ENCODE data around the gene TREM1.

The TREM1 gene

DNA sequence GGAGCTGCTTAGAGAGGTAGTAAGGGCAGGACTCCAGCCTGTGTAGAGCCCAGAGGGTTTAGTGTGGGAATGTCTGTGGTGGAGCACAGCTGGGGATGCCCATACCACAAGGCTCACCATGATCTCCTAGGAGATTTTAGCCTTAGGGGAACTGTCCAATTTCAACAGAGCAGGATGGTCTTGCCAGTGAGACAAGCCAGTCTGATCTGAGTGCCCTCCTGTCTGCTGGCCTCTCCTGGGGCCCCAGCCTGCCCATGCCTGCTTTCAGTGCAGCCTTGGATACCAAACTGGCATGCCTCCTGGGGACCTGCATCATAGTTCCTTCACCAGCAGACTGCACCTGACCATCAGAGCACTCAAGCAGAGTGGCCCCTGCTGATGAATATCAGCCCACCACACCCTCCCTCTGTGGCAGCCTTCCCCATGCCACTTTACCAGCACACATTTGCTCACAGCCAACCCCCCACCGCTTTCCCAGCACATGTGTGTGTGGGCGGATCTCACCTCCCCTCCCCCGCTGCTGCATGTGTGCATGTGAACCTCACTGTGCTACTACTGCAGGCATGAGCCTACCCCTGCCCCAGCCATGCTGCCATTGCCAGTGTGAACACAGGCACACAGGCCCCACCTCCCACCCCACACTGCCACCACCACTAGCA, 7.9 kb upstream of the TREM1 start:
- DNase-seq (ENCODE audit: low read depth) = no peak

DNA sequence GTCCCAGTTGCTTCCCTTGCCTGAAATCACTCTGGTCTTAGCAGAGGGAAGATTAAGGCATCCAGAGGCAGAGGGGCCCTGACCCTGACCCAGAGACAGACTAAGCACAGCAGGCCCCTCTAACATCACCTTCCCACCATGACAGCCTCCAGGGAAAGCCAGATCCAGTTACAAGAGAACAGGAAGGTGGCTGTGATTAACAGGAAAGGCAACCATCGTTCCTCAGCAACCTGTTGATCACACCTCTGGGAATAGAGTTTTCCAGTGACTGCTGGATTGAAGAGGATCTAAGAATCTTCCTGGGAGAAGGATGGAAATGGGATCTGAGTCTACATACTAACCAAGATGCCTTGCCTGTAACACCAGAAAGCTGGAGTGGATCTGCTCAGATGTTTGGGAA, 5.2 kb upstream of the TREM1 start:
- DNase-seq (ENCODE audit: low read depth) = no peak

DNA sequence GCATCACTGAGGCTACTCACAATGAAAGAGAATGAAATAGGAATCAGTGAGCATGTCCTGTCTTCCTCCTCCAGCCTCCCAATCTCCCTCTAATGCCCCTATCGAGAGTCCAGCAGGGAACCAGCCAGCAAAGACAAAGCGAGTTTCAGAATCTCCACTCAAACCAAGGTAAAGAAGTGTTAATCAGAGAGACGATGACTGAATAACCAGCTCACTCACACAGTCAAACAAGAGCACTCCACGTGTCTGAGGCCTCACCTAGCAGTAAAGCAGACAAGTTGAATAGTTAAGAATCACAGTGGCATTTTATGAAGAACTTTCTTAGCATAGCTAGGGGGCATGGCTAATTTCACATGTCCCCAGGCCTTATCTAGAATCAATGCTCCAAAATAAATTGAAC, 3.3 kb upstream of the TREM1 start:
- no peak for DNase-seq (ENCODE audit: low read depth)

DNA sequence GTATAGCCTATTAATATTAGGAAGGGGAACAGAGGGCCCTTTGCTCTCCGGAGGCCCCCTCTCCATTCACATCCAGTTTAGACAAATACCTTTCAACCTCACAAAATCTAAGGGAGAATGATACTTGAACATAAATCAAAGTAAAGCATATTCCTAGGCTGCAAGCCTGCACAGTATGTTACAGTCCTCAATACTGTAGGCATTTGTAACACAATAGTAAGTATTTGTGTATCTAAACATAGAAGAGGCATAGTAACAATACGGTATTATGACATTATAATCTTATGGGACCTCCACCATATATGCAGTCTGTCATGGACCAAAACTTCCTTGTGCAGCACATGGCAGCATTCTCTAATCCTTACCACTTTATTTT, 2.3 kb upstream of the TREM1 start:
- DNase-seq (ENCODE audit: low read depth) = no peak

DNA sequence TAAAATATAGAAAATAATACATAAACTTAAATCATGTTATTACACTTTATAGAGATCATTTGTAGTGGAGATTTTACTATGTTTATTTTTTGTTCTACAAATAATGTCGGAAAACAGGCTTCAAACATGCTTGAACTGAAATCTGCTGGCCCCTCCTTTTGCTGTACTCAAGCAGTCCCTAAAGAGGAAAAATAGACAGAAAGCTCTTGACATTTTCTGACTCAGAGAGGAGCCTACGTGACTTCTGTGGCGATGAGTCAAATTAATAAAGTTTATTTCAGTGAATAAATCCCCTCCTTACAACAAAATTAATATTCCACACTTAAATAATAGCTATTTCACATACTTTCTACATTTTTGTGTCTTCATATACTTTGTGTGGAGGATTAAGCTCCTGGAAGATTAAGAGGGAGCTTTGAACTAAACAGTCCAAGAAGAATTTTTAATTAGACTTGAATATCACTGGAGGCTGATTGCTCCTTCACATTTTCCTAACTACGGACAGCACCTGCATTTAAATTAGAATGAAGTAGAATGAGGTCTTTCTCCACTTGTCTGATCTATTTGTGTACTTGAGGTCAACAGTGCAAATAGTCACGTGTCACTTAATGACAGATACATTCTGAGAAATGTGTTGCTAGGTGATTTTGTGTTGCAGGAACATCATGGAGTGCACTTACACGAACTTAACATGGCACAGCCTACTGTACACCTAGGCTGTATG, 1.7 kb upstream of the TREM1 start:
- DNase-seq (ENCODE audit: low read depth) = peak; percentile 45

DNA sequence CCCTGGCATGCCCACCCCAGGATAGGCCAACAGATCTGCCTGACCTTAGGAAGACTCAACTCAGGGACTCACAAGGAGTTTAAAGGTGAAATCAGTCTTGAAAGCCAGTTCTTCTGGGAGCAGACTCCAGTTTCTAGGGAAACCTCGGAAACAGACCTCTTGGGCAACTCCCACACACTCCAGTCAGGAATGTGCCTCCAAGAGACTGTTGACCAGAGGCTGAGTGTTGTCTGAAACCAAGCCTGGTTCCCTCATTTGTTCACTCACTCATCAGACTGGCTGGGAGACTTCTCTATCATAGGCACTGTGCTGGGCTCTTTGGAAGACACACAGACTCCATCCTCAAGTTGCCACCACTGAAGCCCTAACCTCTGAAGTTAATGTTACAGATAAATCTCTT, 1.8 kb downstream of the TREM1 start:
- DNase-seq (ENCODE audit: low read depth) = peak; percentile 20

DNA sequence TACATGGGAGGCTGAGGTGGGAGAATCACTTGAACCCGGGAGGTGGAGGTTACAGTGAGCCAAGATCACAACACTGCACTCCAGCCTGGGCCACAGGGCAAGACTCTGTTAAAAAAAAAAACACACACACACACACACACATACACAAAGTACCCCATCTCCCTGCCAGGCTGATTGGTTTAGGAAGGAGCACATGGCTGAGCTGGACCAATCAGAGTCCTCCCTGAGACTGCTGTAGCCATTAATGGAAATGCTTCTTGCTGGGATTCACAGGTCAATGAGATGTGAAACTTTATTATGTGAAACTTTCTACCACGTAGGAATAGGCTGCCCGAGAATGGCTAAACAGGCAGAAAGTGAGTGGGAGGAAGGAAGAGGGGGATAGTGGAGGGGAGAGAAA, 2.9 kb downstream of the TREM1 start:
- DNase-seq (ENCODE audit: low read depth) = no peak

DNA sequence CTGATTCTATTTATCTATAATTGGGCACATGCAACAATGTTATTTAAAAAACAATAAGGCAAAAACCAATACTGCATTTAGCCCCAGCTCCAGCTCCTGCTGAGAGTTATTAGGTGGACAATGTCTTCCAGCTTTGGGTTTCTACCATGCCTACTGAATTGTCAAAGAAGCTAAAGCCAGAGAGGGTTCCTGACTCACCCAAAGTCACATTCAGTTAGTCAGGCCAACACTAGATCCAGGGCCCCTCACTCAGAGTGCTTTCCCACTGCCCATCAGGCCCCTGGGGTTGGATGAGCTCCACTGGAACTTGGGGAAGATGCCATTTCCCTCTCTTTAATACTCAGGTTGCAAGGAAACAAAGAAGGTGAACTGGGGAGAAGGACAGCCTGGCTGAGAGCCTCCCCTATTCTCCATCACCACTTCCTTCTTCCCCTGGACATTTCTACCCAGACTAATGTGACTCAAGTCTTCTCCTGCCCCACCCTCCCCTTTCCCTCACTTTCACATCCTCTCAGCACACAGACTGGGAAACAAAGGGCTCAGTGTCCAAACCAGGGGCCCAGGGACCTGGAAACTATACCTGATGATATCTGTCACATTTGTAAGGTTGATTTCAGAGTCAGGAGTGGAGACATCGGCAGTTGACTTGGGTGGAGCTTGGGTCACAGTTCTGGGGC, 6.0 kb downstream of the TREM1 start:
- no peak for DNase-seq (ENCODE audit: low read depth)

DNA sequence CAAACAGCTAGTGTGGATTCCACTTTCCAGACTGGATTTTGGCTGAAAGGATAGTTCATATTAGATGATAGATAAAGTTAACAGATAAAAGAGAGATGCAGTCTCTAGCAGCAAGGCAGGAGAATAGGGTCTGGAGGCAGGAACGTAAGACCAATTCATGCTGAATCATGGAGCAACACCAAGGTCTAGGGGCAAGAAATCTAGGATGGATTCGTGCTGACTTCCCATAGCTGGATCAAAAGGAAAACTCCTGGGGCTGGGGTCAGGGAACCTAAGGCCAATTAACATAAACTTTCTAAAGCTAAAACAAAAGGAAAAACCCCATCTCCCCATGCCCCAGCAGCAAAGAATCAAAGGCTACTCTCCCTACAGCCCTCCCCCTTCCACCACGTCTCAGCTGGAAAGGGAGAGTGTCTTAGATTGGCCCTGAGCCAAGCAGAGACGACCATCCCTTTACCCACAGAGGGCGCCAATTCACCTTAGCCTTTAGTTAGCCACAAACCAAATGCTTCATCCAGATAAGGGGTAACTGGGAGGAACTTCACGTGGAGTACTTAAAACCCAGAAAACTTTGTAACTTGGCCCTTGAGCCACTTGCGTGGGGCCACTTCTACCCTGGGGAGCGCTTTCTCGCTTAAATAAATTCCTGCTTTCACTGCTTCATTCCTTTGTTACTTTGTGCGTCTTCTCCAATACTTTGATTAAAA, 7.6 kb downstream of the TREM1 start:
- peak; percentile 69 for DNase-seq (ENCODE audit: low read depth)

DNA sequence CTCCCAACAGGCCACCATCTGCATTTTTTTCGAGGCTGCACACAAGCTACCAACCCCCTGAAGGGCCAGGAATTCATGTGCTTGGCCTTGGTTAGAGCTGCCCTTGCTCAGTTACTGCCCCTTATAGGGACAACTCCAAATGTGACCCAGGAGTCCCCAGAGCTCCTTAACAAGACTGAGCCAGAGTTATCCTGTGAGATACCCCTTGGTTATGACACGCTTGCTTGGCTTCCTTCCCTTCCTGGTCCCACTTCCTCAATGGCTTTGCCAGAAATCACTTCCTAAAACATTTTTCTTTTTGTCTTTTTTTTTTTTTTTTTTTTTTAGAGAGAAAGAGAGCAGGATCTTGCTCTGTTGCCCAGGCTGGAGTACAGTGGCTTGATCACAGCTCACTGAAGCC, 8.9 kb downstream of the TREM1 start:
- no peak for DNase-seq (ENCODE audit: low read depth)

DNA sequence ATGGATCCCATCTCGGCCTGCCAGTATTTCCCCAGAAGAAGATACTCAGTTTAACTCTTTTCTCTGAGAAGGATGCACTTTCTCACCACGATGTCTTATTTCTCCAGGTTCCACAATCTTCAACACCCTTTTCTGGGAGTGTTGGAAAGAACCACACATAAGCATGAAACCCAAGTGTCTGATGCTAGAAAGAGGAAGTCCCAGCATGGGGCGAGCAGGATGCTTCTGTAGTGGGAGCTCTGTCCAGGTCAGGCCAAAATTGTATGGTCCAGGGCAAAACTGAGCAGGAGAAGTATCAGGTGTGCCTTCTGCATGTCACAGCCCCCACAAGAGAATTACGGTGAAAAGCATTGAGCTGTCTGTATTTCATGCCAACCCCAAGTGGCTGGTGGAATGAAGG, 11.0 kb downstream of the TREM1 start:
- no peak for DNase-seq (ENCODE audit: low read depth)

DNA sequence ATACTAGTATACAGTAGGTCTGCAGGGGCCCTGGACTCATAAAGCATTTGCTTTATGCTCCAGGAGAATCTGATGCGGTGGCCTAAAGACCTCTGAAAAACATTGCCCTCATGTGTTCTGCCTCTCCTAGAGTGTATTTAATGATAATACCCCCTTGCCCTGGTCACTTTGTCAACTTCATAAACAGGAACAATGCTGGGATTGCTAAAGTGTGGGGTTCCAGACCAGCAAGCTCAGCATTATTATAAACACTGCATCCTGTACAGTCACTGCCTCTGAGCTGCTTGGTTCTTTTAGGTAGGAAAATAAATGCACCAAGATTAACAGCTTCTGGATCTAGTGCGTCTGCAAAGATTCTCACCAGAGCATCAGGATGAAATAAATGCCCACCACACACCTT, 12.2 kb downstream of the TREM1 start:
- no peak for DNase-seq (ENCODE audit: low read depth)

DNA sequence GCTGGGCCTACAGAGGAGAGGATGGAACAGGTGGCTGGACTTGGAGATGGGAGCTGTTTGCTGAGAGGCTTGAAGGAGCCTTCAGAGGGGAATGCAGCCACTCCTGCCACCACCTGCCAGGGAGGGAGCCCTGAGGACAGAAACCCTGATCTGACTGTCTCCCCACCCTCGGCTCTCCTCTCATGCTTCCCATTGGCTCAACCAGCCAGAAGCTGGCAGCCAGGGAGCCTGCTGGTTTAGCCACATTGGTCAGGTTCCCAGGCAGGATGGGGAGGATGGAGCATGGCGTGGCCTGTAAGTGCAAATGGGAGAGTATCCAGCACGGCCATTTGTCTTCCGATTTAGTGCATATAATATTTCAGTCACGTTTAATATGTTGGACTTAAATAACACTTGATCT, 12.8 kb downstream of the TREM1 start:
- no peak for DNase-seq (ENCODE audit: low read depth)

DNA sequence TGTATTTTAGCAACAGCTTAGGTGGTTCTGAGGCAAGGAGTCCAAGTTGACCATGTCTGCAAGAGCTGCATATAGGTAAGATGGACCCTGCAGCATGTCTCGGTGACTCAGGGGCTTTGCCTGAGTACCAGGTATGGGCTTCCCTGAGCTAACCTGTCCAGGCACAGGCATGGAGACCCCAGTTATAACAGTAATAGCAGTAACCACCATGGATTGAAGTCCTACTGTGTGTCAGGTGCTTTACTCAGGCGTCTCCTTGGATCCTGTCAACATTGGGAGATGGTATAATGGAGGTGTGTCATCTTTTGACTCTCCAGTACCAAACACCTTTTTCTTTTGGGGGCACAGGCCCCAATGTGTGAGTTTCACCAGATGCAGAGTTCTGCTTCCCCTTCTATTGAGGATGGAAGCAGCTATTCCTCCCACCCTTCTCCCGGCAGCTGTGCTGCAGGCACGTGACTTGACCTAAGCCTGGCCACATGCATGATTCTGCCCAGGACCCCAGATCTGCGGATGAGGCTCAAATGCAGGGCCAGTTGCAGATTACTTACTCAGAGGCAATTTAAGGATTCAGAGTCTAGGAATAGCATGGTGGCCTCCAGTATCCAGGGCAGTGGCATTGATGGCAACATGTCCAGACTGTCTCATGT, 13.8 kb downstream of the TREM1 start:
- no peak for DNase-seq (ENCODE audit: low read depth)

DNA sequence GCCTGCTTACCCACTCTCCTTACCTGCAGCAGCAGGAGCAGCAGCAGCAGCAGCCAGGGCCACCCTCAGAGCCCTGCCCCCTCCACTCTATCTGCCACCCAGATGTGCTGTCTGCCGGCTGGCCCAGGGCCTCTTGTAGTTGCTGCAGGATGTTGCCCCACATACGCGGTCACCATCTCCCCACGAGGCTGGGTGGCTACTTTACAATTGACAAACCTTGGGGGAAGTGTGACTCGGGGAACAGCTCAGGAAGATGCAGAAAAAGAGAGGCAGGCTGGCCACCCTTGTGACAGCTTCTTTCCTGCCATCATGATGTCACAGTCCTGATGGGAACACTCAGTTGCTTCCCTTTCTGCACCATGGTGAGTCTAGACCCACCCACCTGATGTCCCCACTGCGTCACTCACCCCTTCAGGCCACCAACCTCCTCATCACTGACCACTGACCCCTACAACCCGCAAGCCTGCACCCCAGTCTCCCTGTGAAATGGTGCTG, 14.5 kb downstream of the TREM1 start:
- no peak for DNase-seq (ENCODE audit: low read depth)

DNA sequence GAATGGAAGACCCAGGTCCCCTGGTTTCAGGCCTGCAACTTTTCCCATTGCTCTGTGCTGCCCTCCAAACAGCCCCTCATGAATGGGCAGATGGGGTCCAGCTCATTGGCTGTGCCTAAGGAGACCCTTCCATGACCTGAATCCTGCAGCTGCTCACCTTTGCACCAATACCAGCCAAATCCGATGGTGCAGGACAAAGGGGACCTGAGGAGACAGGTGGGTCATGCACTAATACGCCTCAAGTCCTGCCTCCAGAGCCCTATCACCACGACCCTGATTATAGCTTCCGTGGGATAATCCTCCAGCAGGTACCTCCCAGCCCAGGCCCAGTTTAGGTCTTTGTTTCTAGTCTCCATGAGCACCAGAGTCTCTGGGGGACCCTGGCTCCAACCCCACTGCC, 16.8 kb downstream of the TREM1 start:
- DNase-seq (ENCODE audit: low read depth) = no peak

DNA sequence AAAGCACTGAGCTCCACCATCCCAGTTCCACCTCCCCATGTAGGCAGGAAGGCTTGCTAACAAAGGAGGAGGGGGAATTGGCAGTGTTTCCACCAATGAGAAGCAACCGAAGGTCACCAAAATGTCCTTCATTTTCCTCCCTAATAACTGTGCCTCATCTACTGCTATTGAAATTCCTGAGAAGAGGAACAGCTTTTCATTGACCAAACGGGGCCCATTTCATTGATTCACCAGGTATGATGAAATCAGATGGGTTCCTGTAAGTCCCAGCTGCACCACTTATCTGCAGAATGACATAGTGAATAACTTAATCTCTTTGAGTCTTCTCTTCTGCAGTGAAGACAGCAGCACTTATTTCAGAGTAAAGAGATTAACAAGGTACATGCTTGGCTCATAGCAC, 17.3 kb downstream of the TREM1 start:
- no peak for DNase-seq (ENCODE audit: low read depth)

DNA sequence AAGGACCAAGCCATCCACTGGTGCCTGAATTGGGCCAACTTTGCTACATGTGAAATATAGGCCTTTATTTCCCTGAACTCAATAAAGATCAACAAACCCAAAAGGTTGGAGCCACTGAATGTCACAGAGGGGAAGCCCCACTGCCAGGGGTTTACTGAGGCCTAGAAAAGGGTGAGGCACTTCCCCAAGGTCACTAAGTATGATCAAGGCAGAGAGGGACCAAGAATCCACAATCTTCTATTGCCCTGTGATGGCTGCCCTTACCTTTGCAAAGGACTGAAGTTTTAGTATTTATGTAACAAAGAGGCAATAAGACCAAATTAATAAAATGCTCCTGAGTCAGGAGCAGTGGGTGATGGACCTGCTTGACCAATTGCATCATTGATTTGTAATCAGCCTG, 18.0 kb downstream of the TREM1 start:
- no peak for DNase-seq (ENCODE audit: low read depth)

DNA sequence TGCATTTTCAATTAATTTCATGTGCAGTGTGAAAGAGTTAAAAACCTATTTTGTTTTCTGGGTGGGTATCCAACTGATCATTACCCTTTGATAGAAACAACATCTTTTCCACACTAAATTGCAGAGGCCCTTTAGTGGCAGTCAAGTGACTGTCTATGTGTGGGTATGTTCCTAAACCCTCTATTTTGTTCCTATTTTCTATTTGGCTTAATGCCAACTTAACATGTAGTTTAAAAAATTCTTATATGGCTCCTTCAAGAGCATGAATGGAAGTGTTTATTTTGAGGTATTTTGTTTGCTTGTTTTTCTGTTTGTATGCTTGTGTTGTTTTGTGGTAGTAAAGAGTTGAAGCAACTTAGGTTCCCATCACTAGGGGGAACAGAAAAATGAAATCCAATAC, 19.9 kb downstream of the TREM1 start:
- DNase-seq (ENCODE audit: low read depth) = no peak

DNA sequence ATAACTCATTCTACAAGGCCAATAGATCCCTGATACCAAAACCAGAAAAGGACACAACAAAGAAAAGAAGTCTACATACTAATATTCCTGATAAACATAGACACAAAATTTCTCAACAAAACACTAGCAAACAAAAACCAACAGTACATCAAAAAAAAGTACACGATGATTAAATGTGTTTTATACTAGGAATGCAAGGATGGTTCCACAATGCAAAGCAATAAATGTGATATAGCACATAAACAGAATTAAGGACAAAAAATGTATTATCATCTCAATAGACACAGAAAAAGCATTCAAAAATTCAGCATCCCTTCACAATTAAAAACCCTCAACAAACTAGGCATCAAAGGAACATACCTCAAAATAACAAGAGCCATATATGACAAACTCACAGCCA, 23.2 kb downstream of the TREM1 start:
- no peak for DNase-seq (ENCODE audit: low read depth)

DNA sequence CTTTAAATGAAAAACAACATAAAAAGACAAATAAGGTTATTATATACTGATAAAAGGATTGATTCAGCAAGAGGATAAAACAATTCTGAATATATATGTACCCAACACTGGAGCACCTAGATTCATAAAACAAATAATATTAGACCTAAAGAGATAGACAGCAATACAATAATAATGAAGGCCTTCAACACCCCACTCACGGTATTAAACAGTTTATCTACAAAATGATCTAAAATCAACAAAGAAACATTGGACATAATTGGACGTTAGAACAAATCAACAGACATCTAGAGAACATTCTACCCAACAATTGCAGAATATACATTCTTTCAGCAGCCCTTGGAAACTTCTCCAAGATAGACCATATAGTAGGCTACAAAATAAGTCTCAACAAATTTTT, 24.1 kb downstream of the TREM1 start:
- no peak for DNase-seq (ENCODE audit: low read depth)

DNA sequence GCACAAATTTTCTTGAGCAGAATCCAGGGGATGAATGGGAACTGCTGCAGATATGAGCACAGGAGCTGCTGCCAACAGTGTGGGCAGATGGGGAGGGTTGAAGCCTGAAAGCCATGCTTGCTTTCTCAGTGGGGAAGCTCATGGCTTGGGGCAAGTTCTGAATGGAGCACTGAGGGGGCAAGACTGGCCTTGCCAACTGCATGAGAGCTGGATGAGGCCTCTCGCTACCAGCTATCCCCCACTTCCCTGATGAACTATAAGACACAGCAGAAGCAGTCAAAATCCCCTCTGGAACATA, 28.3 kb downstream of the TREM1 start:
- DNase-seq (ENCODE audit: low read depth) = no peak
